A549 treated with CORT108297 at 1 μM for 4 hours (cell line): ENCODE measurements around the gene CCNI2. TPM values are rescaled to one million over a fixed set of nuclear protein-coding genes. Genes with fewer than 3 reads are reported as not detected.

ENCODE experiments used
- total RNA-seq: library from RNA; stranded (reverse); fragments of 200-300 nt; extraction: Qiagen RNA extraction; gene quantifications from 5 replicates; pipeline ENCODE4 v1.2.3, GENCODE V29; 2022

Gene CCNI2
- 0.07 to 0.42 TPM (median 0.12 TPM) in 4 of 5 replicates, not detected in the other for total RNA-seq

GRCh38 chr5:132746954-132747615 is at the start of gene CCNI2:
CCNI2 (plus strand) TSS chr5:132747426; CDS start chr5:132747496, 70 bp downstream.

GRCh38 chr5:132736853-132737833 is 10.1 kb upstream of the CCNI2 start, which contains the start of gene KIF3A:
KIF3A (minus strand) TSS chr5:132737546; CDS start chr5:132737419, 127 bp downstream.

GRCh38 chr5:132777209-132778069 is 30.2 kb downstream of the CCNI2 start, which contains the start of gene SEPTIN8:
SEPTIN8 (minus strand) TSS chr5:132777239; CDS start chr5:132777137, 102 bp downstream.

Other genes with a start within 250 kb of the CCNI2 start
- not detected in 5 replicates for gene IL5, start 203.9 kb upstream of the CCNI2 start, total RNA-seq
- gene RAD50, start 190.4 kb upstream of the CCNI2 start, total RNA-seq, result 26.5 to 35.9 TPM (median 28.8 TPM) in 5 replicates
- 0.06 to 0.13 TPM in 2 of 5 replicates, not detected in the others for gene IL13, start 89.3 kb upstream of the CCNI2 start, total RNA-seq
- not detected in 5 replicates for gene IL4, start 73.4 kb upstream of the CCNI2 start, total RNA-seq
- 5.2 to 11.6 TPM (median 8.7 TPM) in 5 replicates for gene KIF3A, start 9.9 kb upstream of the CCNI2 start, total RNA-seq
- 16.6 to 23.3 TPM (median 20.5 TPM) in 5 replicates for gene SEPTIN8, start 29.8 kb downstream of the CCNI2 start, total RNA-seq
- gene SOWAHA, start 65.9 kb downstream of the CCNI2 start, total RNA-seq, result 0.09 to 0.16 TPM (median 0.14 TPM) in 5 replicates
- 8.6 to 10.5 TPM (median 10.3 TPM) in 5 replicates for gene SHROOM1, start 83.2 kb downstream of the CCNI2 start, total RNA-seq
- 0.18 to 0.31 TPM (median 0.21 TPM) in 5 replicates for gene GDF9, start 119.0 kb downstream of the CCNI2 start, total RNA-seq
- 366 to 585 TPM (median 499 TPM) in 5 replicates for gene UQCRQ, start 119.2 kb downstream of the CCNI2 start, total RNA-seq
- 0.73 to 1.6 TPM (median 1.1 TPM) in 5 replicates for gene LEAP2, start 126.2 kb downstream of the CCNI2 start, total RNA-seq
- gene AFF4, start 216.2 kb downstream of the CCNI2 start, total RNA-seq, result 17.0 to 26.2 TPM (median 21.2 TPM) in 5 replicates